Astrocyte (in vitro differentiated cells and primary cell): ENCODE results near the gene COL26A1. TPM values are rescaled to one million over a fixed set of nuclear protein-coding genes. Genes with fewer than 3 reads are reported as not detected.
"Not testable (repeated sequence)": the region's sequence is repeated elsewhere in the genome, so short reads cannot be mapped to it uniquely, and the experiment has no call there.

Experiments
- DNase-seq: peaks from one replicate; pipeline ENCODE4 v3.0.0-alpha.2; 2010; ENCODE audit warnings: low read depth
- FAIRE-seq: peaks from 2 replicates; lab custom pipeline; 2011; peaks lifted over from hg19 to GRCh38; lab: Jason Lieb, UNC
- H2AFZ ChIP-seq: 2 replicates; pipeline ENCODE4 v1.6.0; 2012; ENCODE audit warnings: low read depth, low read length, inconsistent platforms
- H3K27ac ChIP-seq: 2 replicates; pipeline ENCODE4 v1.5.1; 2011; ENCODE audit warnings: low read depth, low read length, inconsistent platforms
- H3K27me3 ChIP-seq: 2 replicates; pipeline ENCODE4 v1.6.0; 2011; ENCODE audit warnings: low read length, inconsistent platforms; ENCODE audit not compliant: insufficient read depth
- H3K36me3 ChIP-seq: 2 replicates; pipeline ENCODE4 v1.5.1; 2011; ENCODE audit warnings: low read length, inconsistent platforms; ENCODE audit not compliant: insufficient read depth
- H3K4me1 ChIP-seq: 2 replicates; pipeline ENCODE4 v1.5.1; 2011; ENCODE audit warnings: low read length, inconsistent platforms; ENCODE audit not compliant: insufficient read depth
- H3K4me2 ChIP-seq: 2 replicates; pipeline ENCODE4 v1.6.0; 2012; ENCODE audit warnings: low read length, inconsistent platforms
- H3K4me3 ChIP-seq: 2 replicates; pipeline ENCODE4 v1.5.1; 2011; ENCODE audit warnings: low read depth, mild to moderate bottlenecking, low read length, inconsistent platforms; ENCODE audit not compliant: insufficient read depth
- H3K79me2 ChIP-seq: 2 replicates; pipeline ENCODE4 v1.6.0; 2012; ENCODE audit warnings: mild to moderate bottlenecking, low read length, inconsistent platforms; ENCODE audit not compliant: insufficient read depth
- H3K9ac ChIP-seq: 2 replicates; pipeline ENCODE4 v1.6.0; 2012; ENCODE audit warnings: mild to moderate bottlenecking, low read length, inconsistent platforms
- H3K9me3 ChIP-seq: 2 replicates; pipeline ENCODE4 v1.5.1; 2012; ENCODE audit warnings: low read depth, mild to moderate bottlenecking, low read length, inconsistent platforms; ENCODE audit not compliant: insufficient read depth
- H4K20me1 ChIP-seq: 2 replicates; pipeline ENCODE4 v1.6.0; 2012; ENCODE audit warnings: low read length, inconsistent platforms; ENCODE audit not compliant: insufficient read depth
- H3K27ac Mint-ChIP-seq: one replicate; pipeline ENCODE4 v1.8.0; 2021; ENCODE audit warnings: mild to moderate bottlenecking, mixed read lengths; ENCODE audit not compliant: unreplicated experiment
- H3K27me3 Mint-ChIP-seq: one replicate; pipeline ENCODE4 v1.8.0; 2021; ENCODE audit warnings: low read depth, mixed read lengths; ENCODE audit not compliant: unreplicated experiment
- H3K36me3 Mint-ChIP-seq: one replicate; pipeline ENCODE4 v1.8.0; 2021; ENCODE audit warnings: low read depth, mixed read lengths; ENCODE audit not compliant: unreplicated experiment
- H3K4me1 Mint-ChIP-seq: one replicate; pipeline ENCODE4 v1.8.0; 2021; ENCODE audit warnings: low read depth, mixed read lengths; ENCODE audit not compliant: unreplicated experiment
- H3K4me3 Mint-ChIP-seq: one replicate; pipeline ENCODE4 v1.8.0; 2021; ENCODE audit warnings: mild to moderate bottlenecking, moderate library complexity, mixed read lengths; ENCODE audit not compliant: unreplicated experiment
- H3K9me3 Mint-ChIP-seq: one replicate; pipeline ENCODE4 v1.8.0; 2021; ENCODE audit warnings: mild to moderate bottlenecking, mixed read lengths; ENCODE audit not compliant: unreplicated experiment
- EZH2 ChIP-seq: IDR thresholded peaks from 2 replicates; pipeline ENCODE4 v1.6.1; 2012; ENCODE audit warnings: mild to moderate bottlenecking, low read length, inconsistent platforms; ENCODE audit not compliant: insufficient read depth
- total RNA-seq: library from RNA; stranded (reverse); gene quantifications from 2 replicates; pipeline ENCODE4 v1.2.1, GENCODE V29; 2021
- TF ChIP-seq, protein P1 (sequence below): IDR thresholded peaks from 2 replicates; pipeline ENCODE4 v1.5.1; 2011; ENCODE audit warnings: low read depth, mild to moderate bottlenecking, inconsistent platforms, low read length, moderate library complexity; ENCODE audit not compliant: insufficient read depth

The COL26A1 gene
- total RNA-seq, 1 donor from 2014 or later, result 7.1 TPM

DNA sequence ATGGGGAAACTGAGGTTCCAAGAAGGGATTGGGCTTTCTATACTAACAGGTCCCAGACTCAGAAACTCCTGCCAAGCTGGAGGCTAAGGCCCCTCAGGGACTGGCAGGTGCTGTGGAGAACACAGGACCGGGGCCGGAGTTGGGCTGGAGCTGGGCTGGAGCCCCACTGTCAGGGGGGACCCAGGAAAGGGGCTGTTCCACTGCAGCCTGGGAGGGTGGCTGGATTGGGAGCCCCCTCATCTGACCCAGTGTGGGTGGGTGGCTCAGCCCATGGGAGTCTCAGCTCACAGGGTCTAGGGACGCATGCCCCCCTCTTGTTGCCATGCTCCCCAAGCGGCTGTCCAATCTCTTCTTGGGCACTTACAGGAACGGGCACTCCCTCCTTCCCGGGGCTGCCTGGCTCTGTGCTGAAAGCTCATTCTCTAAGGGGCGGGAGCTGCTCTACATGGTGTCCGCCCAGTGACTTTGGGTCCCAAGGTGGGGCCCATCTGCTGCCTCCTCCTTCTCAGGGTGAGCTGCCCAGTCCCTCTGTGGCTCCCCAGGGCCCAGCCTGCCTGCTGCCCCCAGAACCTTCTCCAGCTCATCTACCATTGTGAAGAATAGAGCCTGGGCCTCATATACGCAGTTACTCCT lies 139.9 kb downstream of the COL26A1 start:
- Mint-ChIP-seq H3K36me3 (no peaks in the 10 kb centered on the region), H3K4me3 (no peak overlapping the region), H3K9me3 (no peaks in the 10 kb centered on the region), H3K4me1 (no peaks in the 10 kb centered on the region), H3K27ac (no peak overlapping the region), H3K27me3 (peaks cover 24% of the 10 kb centered on the region)
- no peak overlapping the region for H3K27ac ChIP-seq
- H3K4me1 ChIP-seq, result no peaks in the 10 kb centered on the region
- no peak overlapping the region for H3K4me3 ChIP-seq
- no peak for FAIRE-seq
- H2AFZ ChIP-seq, result no peak overlapping the region
- H3K27me3 ChIP-seq, result peaks cover 3% of the 10 kb centered on the region
- no peaks in the 10 kb centered on the region for H3K9me3 ChIP-seq
- H3K4me2 ChIP-seq, result no peak overlapping the region
- TF ChIP-seq, protein P1, sequence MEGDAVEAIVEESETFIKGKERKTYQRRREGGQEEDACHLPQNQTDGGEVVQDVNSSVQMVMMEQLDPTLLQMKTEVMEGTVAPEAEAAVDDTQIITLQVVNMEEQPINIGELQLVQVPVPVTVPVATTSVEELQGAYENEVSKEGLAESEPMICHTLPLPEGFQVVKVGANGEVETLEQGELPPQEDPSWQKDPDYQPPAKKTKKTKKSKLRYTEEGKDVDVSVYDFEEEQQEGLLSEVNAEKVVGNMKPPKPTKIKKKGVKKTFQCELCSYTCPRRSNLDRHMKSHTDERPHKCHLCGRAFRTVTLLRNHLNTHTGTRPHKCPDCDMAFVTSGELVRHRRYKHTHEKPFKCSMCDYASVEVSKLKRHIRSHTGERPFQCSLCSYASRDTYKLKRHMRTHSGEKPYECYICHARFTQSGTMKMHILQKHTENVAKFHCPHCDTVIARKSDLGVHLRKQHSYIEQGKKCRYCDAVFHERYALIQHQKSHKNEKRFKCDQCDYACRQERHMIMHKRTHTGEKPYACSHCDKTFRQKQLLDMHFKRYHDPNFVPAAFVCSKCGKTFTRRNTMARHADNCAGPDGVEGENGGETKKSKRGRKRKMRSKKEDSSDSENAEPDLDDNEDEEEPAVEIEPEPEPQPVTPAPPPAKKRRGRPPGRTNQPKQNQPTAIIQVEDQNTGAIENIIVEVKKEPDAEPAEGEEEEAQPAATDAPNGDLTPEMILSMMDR, result no peak
- no peak for TF ChIP-seq EZH2
- no peaks in the 10 kb centered on the region for H3K36me3 ChIP-seq
- no peaks in the 10 kb centered on the region for H3K79me2 ChIP-seq
- H4K20me1 ChIP-seq, result no peaks in the 10 kb centered on the region
- DNase-seq, result no peak
- H3K9ac ChIP-seq, result no peak overlapping the region

DNA sequence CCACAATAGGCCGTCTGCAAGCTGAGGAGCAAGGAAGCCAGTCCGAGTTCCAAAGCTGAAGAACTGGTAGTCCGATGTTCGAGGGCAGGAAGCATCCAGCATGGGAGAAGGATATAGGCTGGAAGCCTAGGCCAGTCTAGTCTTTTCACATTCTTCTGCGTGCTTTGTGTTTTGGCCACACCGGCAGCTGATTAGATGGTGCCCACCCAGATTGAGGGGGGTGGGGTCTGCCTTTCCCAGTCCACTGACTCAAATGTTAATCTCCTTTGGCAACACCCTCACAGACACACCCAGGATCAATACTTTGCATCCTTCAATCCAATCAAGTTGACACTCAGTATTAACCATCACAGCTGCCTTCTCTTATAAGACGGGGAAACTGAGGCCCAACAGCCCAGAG lies 142.8 kb downstream of the COL26A1 start:
- H3K4me3 Mint-ChIP-seq, H3K9me3 Mint-ChIP-seq, H3K9ac ChIP-seq, H2AFZ ChIP-seq, H4K20me1 ChIP-seq, FAIRE-seq, H3K27me3 ChIP-seq, H3K27ac ChIP-seq, H3K9me3 ChIP-seq, H3K79me2 ChIP-seq, H3K4me1 Mint-ChIP-seq, H3K36me3 ChIP-seq, H3K4me1 ChIP-seq, DNase-seq, H3K27ac Mint-ChIP-seq, H3K36me3 Mint-ChIP-seq, H3K4me3 ChIP-seq, H3K4me2 ChIP-seq: not testable (repeated sequence)
- peaks cover 27% of the 10 kb centered on the region for H3K27me3 Mint-ChIP-seq

DNA sequence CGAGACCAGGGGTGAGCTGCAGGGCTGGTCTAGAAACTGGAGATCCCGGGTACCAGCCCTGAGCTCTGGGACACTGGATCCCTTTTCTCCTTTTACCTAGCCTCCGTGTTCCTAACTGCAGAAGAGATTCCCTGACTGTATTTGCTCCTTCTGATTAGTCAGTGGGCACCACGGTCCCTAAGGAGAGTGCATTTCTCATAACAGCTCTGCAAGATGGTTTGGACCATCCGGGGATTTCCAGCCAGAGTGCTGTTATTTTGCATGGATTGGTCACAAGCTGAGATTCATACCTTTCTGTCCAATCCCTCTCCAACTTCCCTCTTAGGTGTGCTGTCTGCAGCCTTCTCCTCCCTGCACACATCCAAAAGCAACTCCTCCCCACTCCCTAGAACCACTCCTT lies 143.9 kb downstream of the COL26A1 start:
- H3K9ac ChIP-seq, result no peak overlapping the region
- no peaks in the 10 kb centered on the region for H4K20me1 ChIP-seq
- peaks cover 2% of the 10 kb centered on the region for H3K9me3 Mint-ChIP-seq
- H3K9me3 ChIP-seq, result no peaks in the 10 kb centered on the region
- no peak overlapping the region for H3K4me3 Mint-ChIP-seq
- H3K27ac Mint-ChIP-seq, result no peak overlapping the region
- H3K27me3 Mint-ChIP-seq, result peaks cover 27% of the 10 kb centered on the region
- no peak overlapping the region for H3K4me2 ChIP-seq
- no peaks in the 10 kb centered on the region for H3K4me1 ChIP-seq
- H3K36me3 ChIP-seq, result no peaks in the 10 kb centered on the region
- peaks cover 12% of the 10 kb centered on the region for H3K27me3 ChIP-seq
- FAIRE-seq (no peak), DNase-seq (no peak)
- H3K4me1 Mint-ChIP-seq, result no peaks in the 10 kb centered on the region
- no peak overlapping the region for H2AFZ ChIP-seq
- H3K4me3 ChIP-seq, result no peak overlapping the region
- no peaks in the 10 kb centered on the region for H3K79me2 ChIP-seq
- TF ChIP-seq, protein P1, result no peak
- no peak for TF ChIP-seq EZH2
- no peaks in the 10 kb centered on the region for H3K36me3 Mint-ChIP-seq
- H3K27ac ChIP-seq, result no peak overlapping the region
